ENCODE measurements around the gene HSD3B7.
A peak's percentile ranks its signal among the peaks of the same experiment; 100 is the strongest.

Gene HSD3B7

DNA sequence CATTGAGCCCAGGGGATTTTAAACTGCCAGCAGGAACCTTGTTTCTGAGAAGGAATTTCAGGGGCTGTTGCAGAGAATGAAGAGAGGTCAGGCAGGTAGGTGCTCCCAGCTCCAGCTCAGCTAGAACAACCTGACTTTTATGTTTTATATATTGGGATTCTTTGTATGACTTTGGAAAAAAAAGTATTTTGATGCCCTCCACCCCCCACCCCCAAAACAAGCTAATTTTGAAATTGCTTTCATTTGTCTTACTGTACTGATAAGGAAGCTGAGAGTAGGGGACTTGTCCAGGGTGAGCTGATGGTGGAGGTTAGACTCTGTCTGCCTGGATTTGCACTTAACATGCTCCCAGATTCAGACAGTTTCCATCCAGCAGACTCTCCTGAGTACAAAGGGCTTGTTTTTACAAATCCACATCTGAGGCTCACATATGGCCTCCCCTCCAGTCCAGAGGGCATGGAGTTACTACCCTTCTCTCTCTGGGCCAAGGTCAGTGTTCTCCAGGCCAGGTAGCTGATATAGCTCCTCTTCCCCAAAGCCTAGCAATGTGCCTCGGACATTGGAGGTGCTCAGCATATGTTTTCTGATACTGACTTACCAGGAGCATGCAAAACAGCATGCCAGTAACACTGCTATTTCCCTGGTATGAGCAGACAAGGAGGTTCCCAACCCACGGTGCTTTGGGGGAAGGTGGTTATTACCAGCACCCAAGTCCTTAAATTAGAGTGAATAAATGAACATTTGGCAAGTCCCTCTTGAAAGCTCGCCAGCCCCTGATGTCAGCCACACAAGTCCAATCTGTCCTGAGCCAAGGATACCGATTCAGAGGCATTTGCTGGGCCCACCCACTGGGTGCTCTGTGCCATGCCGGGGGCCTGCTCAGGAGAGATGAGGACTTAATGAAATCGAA is 14.1 kb downstream of the HSD3B7 start:
- Histone ChIP-seq H3K36me3 (ENCODE audit: control insufficient read depth in 5 of 5, insufficient read depth in 5 of 5, low read length in 5 of 5) (no peaks in the 10 kb centered on the region), H3K9ac (ENCODE audit: low read length in 5 of 5) (peak overlapping the region in 2 of 5 donors; percentile 48 to 53), H3K4me1 (ENCODE audit: control insufficient read depth in 5 of 5, insufficient read depth in 5 of 5, low read length in 5 of 5) (peaks cover 8 to 55% (median 36%) of the 10 kb centered on the region in 5 donors), H3K4me3 (ENCODE audit: low read depth in 1 of 5, low read length in 5 of 5) (no peak overlapping the region), H3K9me3 (ENCODE audit: control insufficient read depth in 5 of 5, low read length in 5 of 5) (no peaks in the 10 kb centered on the region), H3K27ac (ENCODE audit: low read depth, low read length) (peak overlapping the region; percentile 88), H3K27me3 (ENCODE audit: control insufficient read depth in 5 of 5, insufficient read depth in 4 of 5, low read length in 5 of 5) (peaks cover 0 to 3% (median 0%) of the 10 kb centered on the region in 5 donors)

GRCh38 chr16:31000671-31001382 is 15.8 kb downstream of the HSD3B7 start:
- no peak overlapping the region for H3K9ac ChIP-seq (ENCODE audit: low read length in 5 of 5)
- no peak overlapping the region for H3K4me3 ChIP-seq (ENCODE audit: low read depth in 1 of 5, low read length in 5 of 5)
- peaks cover 0 to 3% (median 0%) of the 10 kb centered on the region in 5 donors for H3K27me3 ChIP-seq (ENCODE audit: control insufficient read depth in 5 of 5, insufficient read depth in 4 of 5, low read length in 5 of 5)
- no peaks in the 10 kb centered on the region for H3K9me3 ChIP-seq (ENCODE audit: control insufficient read depth in 5 of 5, low read length in 5 of 5)
- peaks cover 8 to 55% (median 36%) of the 10 kb centered on the region in 5 donors for H3K4me1 ChIP-seq (ENCODE audit: control insufficient read depth in 5 of 5, insufficient read depth in 5 of 5, low read length in 5 of 5)
- no peak overlapping the region for H3K27ac ChIP-seq (ENCODE audit: low read depth, low read length)
- H3K36me3 ChIP-seq (ENCODE audit: control insufficient read depth in 5 of 5, insufficient read depth in 5 of 5, low read length in 5 of 5) = no peaks in the 10 kb centered on the region

DNA sequence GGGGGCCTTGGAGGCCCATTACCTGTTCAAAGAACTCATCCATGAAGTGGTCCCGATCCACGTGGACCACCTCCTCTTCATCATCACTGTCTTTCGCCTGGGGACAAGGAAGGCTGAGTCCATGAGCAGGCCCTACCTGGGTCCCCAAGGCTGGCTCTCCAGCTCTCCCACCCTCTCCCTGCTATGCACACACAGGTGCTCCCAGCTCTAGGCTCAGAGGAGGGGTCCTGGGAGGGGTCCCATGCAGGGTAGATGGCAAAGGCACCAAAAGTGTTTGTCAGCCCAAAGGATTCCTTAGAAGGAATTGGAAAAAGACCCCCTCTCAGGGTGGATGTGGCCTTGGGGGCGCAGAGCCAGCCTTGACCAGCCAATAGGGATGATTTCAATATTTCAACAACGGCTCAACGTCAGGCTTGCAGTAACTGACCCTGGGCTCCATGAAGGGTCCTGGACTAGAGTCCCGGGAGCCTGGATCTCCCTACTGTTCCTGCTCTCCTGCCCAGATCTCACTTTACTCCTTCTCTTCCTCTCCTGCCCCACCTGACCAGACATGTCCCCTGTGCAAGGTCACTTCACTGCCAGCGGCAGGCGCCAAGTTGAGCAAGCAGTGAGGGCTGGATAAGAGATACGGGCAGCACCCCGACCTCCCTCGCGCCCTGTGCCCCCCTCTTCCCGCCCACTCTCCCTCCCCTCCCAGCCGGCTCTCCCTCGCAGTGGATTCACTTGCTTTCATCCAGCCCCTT is 16.7 kb downstream of the HSD3B7 start:
- Histone ChIP-seq H3K4me1 (ENCODE audit: control insufficient read depth in 5 of 5, insufficient read depth in 5 of 5, low read length in 5 of 5) (peaks cover 8 to 49% (median 30%) of the 10 kb centered on the region in 5 donors), H3K4me3 (ENCODE audit: low read depth in 1 of 5, low read length in 5 of 5) (no peak overlapping the region), H3K27me3 (ENCODE audit: control insufficient read depth in 5 of 5, insufficient read depth in 4 of 5, low read length in 5 of 5) (peaks cover 0 to 8% (median 0%) of the 10 kb centered on the region in 5 donors), H3K9ac (ENCODE audit: low read length in 5 of 5) (peak overlapping the region in 1 of 5 donors; percentile 0), H3K27ac (ENCODE audit: low read depth, low read length) (no peak overlapping the region), H3K36me3 (ENCODE audit: control insufficient read depth in 5 of 5, insufficient read depth in 5 of 5, low read length in 5 of 5) (no peaks in the 10 kb centered on the region), H3K9me3 (ENCODE audit: control insufficient read depth in 5 of 5, low read length in 5 of 5) (peaks cover 0 to 2% (median 0%) of the 10 kb centered on the region in 5 donors)

DNA sequence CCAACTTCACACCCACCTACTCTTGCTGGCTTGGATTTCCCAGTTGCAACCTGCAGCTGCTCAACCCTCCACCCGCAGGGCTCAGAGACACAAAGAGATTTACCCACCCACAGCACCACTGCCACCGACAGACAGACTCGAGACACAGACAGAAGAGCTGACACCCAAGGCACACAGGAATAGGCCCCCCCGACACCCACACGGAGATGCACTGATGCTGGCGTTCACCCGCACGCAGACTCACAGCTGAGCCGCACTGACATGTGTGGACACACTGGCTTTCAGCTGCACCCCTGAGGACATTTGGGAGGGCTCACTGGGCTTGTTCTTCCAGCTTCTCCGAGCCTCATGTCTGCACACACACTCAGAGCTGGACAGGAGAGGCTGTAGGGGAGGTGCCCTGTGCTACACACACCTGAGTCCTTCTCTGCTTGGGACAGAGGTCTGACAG is 17.3 kb downstream of the HSD3B7 start:
- H3K4me3 ChIP-seq (ENCODE audit: low read depth in 1 of 5, low read length in 5 of 5) = no peak overlapping the region
- no peak overlapping the region for H3K27ac ChIP-seq (ENCODE audit: low read depth, low read length)
- H3K4me1 ChIP-seq (ENCODE audit: control insufficient read depth in 5 of 5, insufficient read depth in 5 of 5, low read length in 5 of 5) = peaks cover 8 to 45% (median 26%) of the 10 kb centered on the region in 5 donors
- H3K9ac ChIP-seq (ENCODE audit: low read length in 5 of 5) = peak overlapping the region in 1 of 5 donors; percentile 5
- H3K27me3 ChIP-seq (ENCODE audit: control insufficient read depth in 5 of 5, insufficient read depth in 4 of 5, low read length in 5 of 5) = peaks cover 0 to 12% (median 5%) of the 10 kb centered on the region in 5 donors
- no peaks in the 10 kb centered on the region for H3K36me3 ChIP-seq (ENCODE audit: control insufficient read depth in 5 of 5, insufficient read depth in 5 of 5, low read length in 5 of 5)
- peaks cover 0 to 2% (median 0%) of the 10 kb centered on the region in 5 donors for H3K9me3 ChIP-seq (ENCODE audit: control insufficient read depth in 5 of 5, low read length in 5 of 5)

DNA sequence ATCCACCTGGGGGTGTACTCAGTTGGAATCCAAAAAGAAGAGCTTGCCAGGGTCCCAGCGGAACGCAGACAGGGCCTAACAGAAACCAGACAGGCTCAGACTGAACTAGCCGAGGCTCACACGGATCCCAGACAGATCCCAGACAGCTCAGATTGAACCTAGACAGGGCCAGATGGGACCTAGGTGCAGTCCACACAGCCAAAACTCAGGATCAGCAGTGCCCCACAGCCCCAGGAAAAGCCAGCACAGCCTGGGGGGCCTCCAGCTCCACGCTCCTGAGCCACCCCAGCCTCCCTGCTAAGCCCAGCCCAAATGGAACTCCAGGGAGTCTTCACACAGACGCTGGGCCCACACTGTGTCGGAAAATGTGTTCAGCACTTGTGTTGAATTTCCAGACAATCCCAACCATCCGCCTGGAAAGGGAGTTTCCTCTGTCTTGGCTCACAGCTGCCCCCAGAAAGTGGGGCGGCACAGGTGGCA is 17.9 kb downstream of the HSD3B7 start:
- H3K4me3 ChIP-seq (ENCODE audit: low read depth in 1 of 5, low read length in 5 of 5) = no peak overlapping the region
- H3K9me3 ChIP-seq (ENCODE audit: control insufficient read depth in 5 of 5, low read length in 5 of 5) = peaks cover 0 to 2% (median 0%) of the 10 kb centered on the region in 5 donors
- peaks cover 4 to 39% (median 19%) of the 10 kb centered on the region in 5 donors for H3K4me1 ChIP-seq (ENCODE audit: control insufficient read depth in 5 of 5, insufficient read depth in 5 of 5, low read length in 5 of 5)
- peaks cover 0 to 14% (median 7%) of the 10 kb centered on the region in 5 donors for H3K27me3 ChIP-seq (ENCODE audit: control insufficient read depth in 5 of 5, insufficient read depth in 4 of 5, low read length in 5 of 5)
- H3K9ac ChIP-seq (ENCODE audit: low read length in 5 of 5) = peak overlapping the region in 1 of 5 donors; percentile 5
- no peak overlapping the region for H3K27ac ChIP-seq (ENCODE audit: low read depth, low read length)
- H3K36me3 ChIP-seq (ENCODE audit: control insufficient read depth in 5 of 5, insufficient read depth in 5 of 5, low read length in 5 of 5) = no peaks in the 10 kb centered on the region

DNA sequence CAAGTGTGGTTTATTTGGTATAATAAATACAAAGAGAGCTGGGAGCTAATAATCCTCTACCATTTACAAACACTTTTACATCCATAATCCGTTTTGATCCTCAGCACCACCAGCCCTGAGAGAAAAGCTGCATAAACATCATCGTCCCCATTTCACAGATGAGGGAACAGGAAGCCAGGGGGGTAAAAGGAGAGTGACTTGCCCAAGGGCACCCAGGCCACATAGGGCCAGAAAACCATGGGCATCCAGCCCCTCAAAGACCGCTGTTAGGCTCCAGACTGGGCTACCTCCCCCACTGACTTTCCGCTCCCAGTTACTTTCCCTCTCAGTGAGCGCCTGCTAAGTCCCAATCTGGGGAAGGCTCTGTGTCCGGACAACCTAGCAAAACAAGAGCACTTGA is 18.7 kb downstream of the HSD3B7 start:
- peaks cover 0 to 2% (median 0%) of the 10 kb centered on the region in 5 donors for H3K9me3 ChIP-seq (ENCODE audit: control insufficient read depth in 5 of 5, low read length in 5 of 5)
- peaks cover 5 to 14% (median 7%) of the 10 kb centered on the region in 5 donors for H3K27me3 ChIP-seq (ENCODE audit: control insufficient read depth in 5 of 5, insufficient read depth in 4 of 5, low read length in 5 of 5)
- H3K27ac ChIP-seq (ENCODE audit: low read depth, low read length) = no peak overlapping the region
- no peak overlapping the region for H3K4me3 ChIP-seq (ENCODE audit: low read depth in 1 of 5, low read length in 5 of 5)
- H3K36me3 ChIP-seq (ENCODE audit: control insufficient read depth in 5 of 5, insufficient read depth in 5 of 5, low read length in 5 of 5) = no peaks in the 10 kb centered on the region
- H3K9ac ChIP-seq (ENCODE audit: low read length in 5 of 5) = no peak overlapping the region
- H3K4me1 ChIP-seq (ENCODE audit: control insufficient read depth in 5 of 5, insufficient read depth in 5 of 5, low read length in 5 of 5) = peaks cover 4 to 31% (median 11%) of the 10 kb centered on the region in 5 donors

DNA sequence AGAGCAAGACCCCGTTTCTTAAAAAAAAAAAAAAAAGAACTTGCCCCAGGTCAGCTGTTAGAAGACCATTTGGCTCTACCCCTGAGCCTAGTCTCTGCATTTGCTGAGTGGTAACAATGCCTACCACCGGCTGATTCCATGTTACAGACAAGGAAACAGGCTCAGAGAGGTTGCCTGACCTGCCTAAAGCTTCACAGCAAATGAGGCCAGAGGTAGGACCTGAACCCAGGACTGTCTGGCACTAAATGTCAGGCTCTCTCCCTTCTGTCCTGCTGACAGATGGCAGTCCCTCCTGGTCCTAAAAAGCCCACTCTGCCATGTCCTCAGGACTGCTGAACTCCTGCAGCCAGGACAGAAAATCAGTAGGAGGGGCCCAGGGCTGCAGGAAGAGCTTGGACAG is 19.7 kb downstream of the HSD3B7 start:
- Histone ChIP-seq H3K27ac (ENCODE audit: low read depth, low read length) (no peak overlapping the region), H3K9me3 (ENCODE audit: control insufficient read depth in 5 of 5, low read length in 5 of 5) (peaks cover 0 to 2% (median 0%) of the 10 kb centered on the region in 5 donors), H3K27me3 (ENCODE audit: control insufficient read depth in 5 of 5, insufficient read depth in 4 of 5, low read length in 5 of 5) (peaks cover 11 to 21% (median 14%) of the 10 kb centered on the region in 5 donors), H3K9ac (ENCODE audit: low read length in 5 of 5) (no peak overlapping the region), H3K4me3 (ENCODE audit: low read depth in 1 of 5, low read length in 5 of 5) (no peak overlapping the region), H3K4me1 (ENCODE audit: control insufficient read depth in 5 of 5, insufficient read depth in 5 of 5, low read length in 5 of 5) (peaks cover 0 to 22% (median 2%) of the 10 kb centered on the region in 5 donors), H3K36me3 (ENCODE audit: control insufficient read depth in 5 of 5, insufficient read depth in 5 of 5, low read length in 5 of 5) (no peaks in the 10 kb centered on the region)

DNA sequence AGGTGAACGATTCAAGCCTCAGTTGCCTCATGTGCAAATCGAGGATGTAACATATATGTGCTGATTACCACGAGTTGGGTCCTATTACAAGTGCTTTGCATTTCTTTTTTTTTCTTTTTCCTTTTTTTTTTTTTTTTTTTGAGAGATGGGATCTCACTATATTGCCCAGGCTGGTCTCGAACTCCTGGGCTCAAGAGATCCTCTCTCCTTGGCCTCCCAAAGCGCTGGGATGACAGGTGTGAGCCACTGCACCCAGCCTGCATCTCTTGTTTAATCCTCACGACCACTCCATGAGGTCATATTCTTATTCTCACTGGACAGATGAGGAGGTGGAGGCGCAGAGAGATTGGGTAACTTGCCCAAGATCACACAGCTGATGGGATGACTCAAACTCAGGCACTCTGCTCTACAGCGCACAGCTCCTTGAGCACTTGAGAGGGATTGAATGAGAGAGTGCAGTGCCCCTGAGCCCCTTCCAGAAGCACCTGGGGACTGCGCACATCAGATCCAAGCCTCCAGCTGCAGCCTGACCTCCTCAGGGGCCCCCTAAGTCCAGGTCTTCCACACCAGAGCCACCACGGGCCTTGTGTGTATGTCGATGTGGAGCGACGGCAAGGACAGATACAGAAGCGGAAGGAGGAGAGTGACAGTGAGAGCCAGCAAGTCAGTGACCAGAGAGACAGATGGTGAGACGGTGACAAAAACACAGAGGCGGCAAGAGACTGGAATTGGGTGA is 20.5 kb downstream of the HSD3B7 start:
- no peaks in the 10 kb centered on the region for H3K36me3 ChIP-seq (ENCODE audit: control insufficient read depth in 5 of 5, insufficient read depth in 5 of 5, low read length in 5 of 5)
- H3K27me3 ChIP-seq (ENCODE audit: control insufficient read depth in 5 of 5, insufficient read depth in 4 of 5, low read length in 5 of 5) = peaks cover 15 to 25% (median 19%) of the 10 kb centered on the region in 5 donors
- peaks cover 0 to 15% (median 0%) of the 10 kb centered on the region in 5 donors for H3K4me1 ChIP-seq (ENCODE audit: control insufficient read depth in 5 of 5, insufficient read depth in 5 of 5, low read length in 5 of 5)
- peaks cover 0 to 2% (median 0%) of the 10 kb centered on the region in 5 donors for H3K9me3 ChIP-seq (ENCODE audit: control insufficient read depth in 5 of 5, low read length in 5 of 5)
- H3K9ac ChIP-seq (ENCODE audit: low read length in 5 of 5) = no peak overlapping the region
- no peak overlapping the region for H3K27ac ChIP-seq (ENCODE audit: low read depth, low read length)
- no peak overlapping the region for H3K4me3 ChIP-seq (ENCODE audit: low read depth in 1 of 5, low read length in 5 of 5)

GRCh38 chr16:31006086-31006385 is 21.0 kb downstream of the HSD3B7 start:
- Histone ChIP-seq H3K27ac (ENCODE audit: low read depth, low read length) (no peak overlapping the region), H3K4me3 (ENCODE audit: low read depth in 1 of 5, low read length in 5 of 5) (no peak overlapping the region), H3K27me3 (ENCODE audit: control insufficient read depth in 5 of 5, insufficient read depth in 4 of 5, low read length in 5 of 5) (peaks cover 15 to 28% (median 23%) of the 10 kb centered on the region in 5 donors), H3K9me3 (ENCODE audit: control insufficient read depth in 5 of 5, low read length in 5 of 5) (peaks cover 0 to 2% (median 0%) of the 10 kb centered on the region in 5 donors), H3K4me1 (ENCODE audit: control insufficient read depth in 5 of 5, insufficient read depth in 5 of 5, low read length in 5 of 5) (peaks cover 0 to 15% (median 0%) of the 10 kb centered on the region in 5 donors), H3K9ac (ENCODE audit: low read length in 5 of 5) (no peak overlapping the region), H3K36me3 (ENCODE audit: control insufficient read depth in 5 of 5, insufficient read depth in 5 of 5, low read length in 5 of 5) (no peaks in the 10 kb centered on the region)

Data from subcutaneous abdominal adipose tissue (tissue), 5 donors.